ENCODE data around the gene MYRIP.

DNA sequence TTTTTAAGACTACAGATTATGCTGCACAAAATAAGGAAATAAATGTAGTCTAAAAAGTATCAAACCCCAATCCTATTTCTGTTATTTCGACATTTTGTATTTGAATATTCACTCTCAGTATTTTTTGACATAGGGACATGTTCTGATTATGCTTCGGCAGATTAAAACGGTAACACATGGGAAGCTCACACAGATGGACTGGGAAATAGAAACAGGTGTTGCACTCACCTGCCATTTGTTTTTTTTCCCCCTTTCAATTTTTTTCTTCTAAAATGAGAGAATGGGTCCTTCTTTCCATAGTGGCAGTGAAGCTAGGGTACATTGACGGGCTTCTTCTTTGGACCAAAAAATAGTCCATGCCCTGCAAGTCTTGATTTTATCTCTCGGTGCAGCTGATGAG lies 163.1 kb downstream of the MYRIP start:
- TF ChIP-seq, protein P1, sequence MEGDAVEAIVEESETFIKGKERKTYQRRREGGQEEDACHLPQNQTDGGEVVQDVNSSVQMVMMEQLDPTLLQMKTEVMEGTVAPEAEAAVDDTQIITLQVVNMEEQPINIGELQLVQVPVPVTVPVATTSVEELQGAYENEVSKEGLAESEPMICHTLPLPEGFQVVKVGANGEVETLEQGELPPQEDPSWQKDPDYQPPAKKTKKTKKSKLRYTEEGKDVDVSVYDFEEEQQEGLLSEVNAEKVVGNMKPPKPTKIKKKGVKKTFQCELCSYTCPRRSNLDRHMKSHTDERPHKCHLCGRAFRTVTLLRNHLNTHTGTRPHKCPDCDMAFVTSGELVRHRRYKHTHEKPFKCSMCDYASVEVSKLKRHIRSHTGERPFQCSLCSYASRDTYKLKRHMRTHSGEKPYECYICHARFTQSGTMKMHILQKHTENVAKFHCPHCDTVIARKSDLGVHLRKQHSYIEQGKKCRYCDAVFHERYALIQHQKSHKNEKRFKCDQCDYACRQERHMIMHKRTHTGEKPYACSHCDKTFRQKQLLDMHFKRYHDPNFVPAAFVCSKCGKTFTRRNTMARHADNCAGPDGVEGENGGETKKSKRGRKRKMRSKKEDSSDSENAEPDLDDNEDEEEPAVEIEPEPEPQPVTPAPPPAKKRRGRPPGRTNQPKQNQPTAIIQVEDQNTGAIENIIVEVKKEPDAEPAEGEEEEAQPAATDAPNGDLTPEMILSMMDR (IDR thresholded peaks at IDR 0.05) = no peak
- no peak for TF ChIP-seq POLR2A (IDR thresholded peaks at IDR 0.05)
